ENCODE results near the gene CSH2. TPM values are rescaled to one million over a fixed set of nuclear protein-coding genes. Genes with fewer than 3 reads are reported as not detected.
"Not testable (repeated sequence)": the region's sequence is repeated elsewhere in the genome, so short reads cannot be mapped to it uniquely, and the experiment has no call there.

Gene CSH2
- total RNA-seq, 1 donor from 2014 or later, result not detected

DNA sequence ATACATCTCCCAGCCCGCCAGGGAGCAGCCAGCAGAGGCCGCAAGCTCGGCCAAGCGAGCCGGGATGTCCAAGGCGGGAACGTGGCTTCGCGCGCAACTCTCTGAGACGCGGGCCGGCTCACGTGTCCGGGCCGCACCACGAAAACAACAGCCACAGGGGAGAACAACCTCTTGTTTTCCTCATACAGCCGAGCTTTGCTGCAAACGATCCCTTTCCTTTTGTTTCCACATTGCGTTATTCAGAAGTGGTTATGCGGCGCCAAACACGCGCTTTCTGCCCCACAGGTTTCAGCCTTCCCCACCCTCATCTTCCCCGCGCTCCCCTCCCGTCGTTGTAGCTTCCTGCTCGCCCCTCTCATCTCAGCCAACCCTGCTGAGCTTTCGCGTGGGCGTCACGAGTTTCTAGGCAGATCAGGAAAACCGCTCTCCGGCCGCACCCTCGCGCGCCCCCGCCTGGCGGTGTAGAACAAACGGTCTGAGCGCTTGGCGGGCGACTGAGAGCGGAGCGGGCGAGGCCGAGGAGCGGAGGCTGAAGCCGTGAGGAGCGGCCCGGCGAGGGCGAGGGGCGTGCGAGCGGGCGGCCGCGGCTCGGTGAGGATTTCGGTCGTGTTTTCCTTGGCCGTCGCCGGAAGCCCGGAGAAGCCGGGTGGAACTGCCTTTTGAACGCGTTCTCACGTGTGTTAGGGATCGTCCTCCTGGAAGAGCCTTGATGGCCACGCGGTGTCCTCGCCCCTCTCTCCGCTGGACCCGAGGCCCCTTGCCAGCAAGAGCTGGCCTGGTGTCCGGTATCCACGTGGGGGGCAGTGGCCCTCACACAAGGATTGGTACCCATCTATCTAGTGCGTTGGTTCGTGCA is 24.4 kb downstream of the CSH2 start:
- Mint-ChIP-seq H3K9me3 (ENCODE audit: low read depth) (no peaks in the 10 kb centered on the region), H3K4me3 (ENCODE audit: unreplicated experiment) (peak overlapping the region; percentile 63), H3K27me3 (ENCODE audit: low read depth) (peaks cover under 1% of the 10 kb centered on the region), H3K27ac (ENCODE audit: unreplicated experiment) (peak overlapping the region; percentile 84), H3K4me1 (ENCODE audit: low read depth) (peaks cover 11% of the 10 kb centered on the region), H3K36me3 (ENCODE audit: low read depth) (no peaks in the 10 kb centered on the region)
- no peak for DNase-seq (ENCODE audit: low spot score)
- TF ChIP-seq, protein P1, sequence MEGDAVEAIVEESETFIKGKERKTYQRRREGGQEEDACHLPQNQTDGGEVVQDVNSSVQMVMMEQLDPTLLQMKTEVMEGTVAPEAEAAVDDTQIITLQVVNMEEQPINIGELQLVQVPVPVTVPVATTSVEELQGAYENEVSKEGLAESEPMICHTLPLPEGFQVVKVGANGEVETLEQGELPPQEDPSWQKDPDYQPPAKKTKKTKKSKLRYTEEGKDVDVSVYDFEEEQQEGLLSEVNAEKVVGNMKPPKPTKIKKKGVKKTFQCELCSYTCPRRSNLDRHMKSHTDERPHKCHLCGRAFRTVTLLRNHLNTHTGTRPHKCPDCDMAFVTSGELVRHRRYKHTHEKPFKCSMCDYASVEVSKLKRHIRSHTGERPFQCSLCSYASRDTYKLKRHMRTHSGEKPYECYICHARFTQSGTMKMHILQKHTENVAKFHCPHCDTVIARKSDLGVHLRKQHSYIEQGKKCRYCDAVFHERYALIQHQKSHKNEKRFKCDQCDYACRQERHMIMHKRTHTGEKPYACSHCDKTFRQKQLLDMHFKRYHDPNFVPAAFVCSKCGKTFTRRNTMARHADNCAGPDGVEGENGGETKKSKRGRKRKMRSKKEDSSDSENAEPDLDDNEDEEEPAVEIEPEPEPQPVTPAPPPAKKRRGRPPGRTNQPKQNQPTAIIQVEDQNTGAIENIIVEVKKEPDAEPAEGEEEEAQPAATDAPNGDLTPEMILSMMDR (IDR thresholded peaks at IDR 0.05), result peak; percentile 65

DNA sequence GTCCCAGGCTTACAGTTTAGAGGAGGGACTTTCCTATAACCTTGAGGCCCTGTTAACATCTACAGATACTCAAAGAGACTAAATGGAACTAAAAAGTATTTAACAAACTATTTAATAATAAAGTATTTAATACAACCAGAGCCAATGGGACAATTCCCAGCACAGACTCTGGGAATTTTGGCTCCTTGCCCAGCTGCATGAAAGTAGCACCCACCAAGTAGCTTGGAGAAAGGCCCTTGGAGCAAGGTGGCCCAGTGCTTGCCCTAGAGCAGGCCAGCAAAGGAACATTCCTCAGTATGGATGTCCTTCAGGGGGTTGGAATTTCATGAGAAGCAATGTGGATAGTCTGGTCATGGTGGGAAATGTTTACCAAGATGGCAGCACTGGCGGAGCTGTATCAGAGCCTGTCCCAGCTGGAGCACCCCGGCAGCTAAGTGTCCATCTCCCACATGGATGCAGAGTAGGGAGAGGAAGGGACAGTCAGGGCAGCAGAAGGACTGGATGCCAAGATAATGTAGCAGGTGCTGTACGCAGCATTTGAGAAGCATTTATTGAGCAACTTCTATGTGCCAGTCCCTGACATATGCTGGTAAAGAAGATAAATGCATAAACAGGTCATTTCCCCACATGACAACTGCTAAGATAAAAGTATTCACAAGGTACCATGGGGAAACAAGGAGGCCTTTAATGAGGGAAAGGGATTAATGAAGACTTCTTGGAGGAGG is 25.8 kb downstream of the CSH2 start:
- TF ChIP-seq, protein P1 (IDR thresholded peaks at IDR 0.05), result no peak
- no peak overlapping the region for H3K27ac Mint-ChIP-seq (ENCODE audit: unreplicated experiment)
- H3K9me3 Mint-ChIP-seq (ENCODE audit: low read depth), result no peaks in the 10 kb centered on the region
- DNase-seq (ENCODE audit: low spot score), result no peak
- H3K4me3 Mint-ChIP-seq (ENCODE audit: unreplicated experiment), result no peak overlapping the region
- peaks cover 17% of the 10 kb centered on the region for H3K4me1 Mint-ChIP-seq (ENCODE audit: low read depth)
- no peaks in the 10 kb centered on the region for H3K36me3 Mint-ChIP-seq (ENCODE audit: low read depth)
- no peaks in the 10 kb centered on the region for H3K27me3 Mint-ChIP-seq (ENCODE audit: low read depth)

DNA sequence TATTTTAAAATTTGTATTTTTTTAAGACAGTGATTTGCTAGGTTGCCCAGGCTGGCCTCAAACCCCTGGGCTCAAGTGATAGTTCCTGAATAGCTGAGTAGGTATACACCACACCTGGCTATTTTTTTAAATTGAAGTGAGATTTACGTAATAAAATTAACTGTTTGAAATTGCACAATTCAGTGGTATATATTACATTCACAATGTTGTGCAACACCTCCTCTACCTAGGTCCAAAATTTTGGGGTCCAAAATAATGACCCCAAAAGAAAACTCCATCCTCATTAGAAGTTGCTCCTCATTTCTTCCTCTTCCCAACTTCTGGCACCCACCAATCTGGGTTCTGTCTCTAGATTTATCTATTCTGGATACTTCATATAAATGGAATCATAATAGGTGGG is 28.0 kb downstream of the CSH2 start:
- no peaks in the 10 kb centered on the region for H3K9me3 Mint-ChIP-seq (ENCODE audit: low read depth)
- TF ChIP-seq, protein P1 (IDR thresholded peaks at IDR 0.05), result no peak
- DNase-seq (ENCODE audit: low spot score), result no peak
- no peak overlapping the region for H3K27ac Mint-ChIP-seq (ENCODE audit: unreplicated experiment)
- peaks cover 29% of the 10 kb centered on the region for H3K4me1 Mint-ChIP-seq (ENCODE audit: low read depth)
- H3K4me3 Mint-ChIP-seq (ENCODE audit: unreplicated experiment), result no peak overlapping the region
- H3K27me3 Mint-ChIP-seq (ENCODE audit: low read depth), result no peaks in the 10 kb centered on the region
- no peaks in the 10 kb centered on the region for H3K36me3 Mint-ChIP-seq (ENCODE audit: low read depth)

DNA sequence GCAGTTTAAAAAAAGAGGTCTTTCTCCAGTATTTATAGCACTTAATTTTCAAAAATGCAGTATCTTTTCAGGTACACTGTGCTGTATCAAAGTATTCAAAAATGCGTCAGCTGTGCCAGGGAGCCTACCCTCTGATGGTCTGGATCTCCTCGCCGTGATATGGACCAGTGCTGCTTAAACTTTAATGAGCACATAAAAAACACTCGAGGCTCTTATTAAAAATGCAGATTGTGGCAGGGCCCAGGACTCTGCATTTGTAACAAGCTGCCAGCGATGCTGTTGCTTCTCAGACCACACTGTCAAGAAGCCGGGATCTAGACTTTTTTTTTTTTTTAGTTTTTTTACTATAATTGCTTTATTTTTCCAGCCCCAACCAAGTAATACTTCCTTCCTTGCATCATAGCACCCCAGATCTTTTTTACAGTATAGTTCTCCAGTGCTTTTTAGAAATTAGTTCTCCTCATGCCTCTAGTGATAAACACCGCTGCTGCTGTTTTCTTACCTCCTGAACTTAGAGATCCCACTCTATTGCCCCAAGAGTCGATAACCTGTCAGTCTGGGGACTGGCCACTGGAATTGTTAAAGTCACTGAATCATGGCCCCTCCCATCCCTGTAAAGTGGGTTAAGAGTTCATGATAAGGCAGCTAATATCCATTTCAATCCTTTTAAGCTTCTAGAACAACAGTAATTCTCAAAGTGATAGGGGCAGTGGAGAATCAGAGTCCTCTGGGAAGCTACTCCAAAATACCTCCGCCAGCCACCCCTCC is 29.4 kb downstream of the CSH2 start:
- Mint-ChIP-seq H3K4me3 (ENCODE audit: unreplicated experiment) (peak overlapping the region; percentile 77), H3K4me1 (ENCODE audit: low read depth) (peaks cover 33% of the 10 kb centered on the region), H3K27ac (ENCODE audit: unreplicated experiment) (peak overlapping the region; percentile 93), H3K27me3 (ENCODE audit: low read depth) (no peaks in the 10 kb centered on the region), H3K36me3 (ENCODE audit: low read depth) (no peaks in the 10 kb centered on the region), H3K9me3 (ENCODE audit: low read depth) (no peaks in the 10 kb centered on the region)
- TF ChIP-seq, protein P1 (IDR thresholded peaks at IDR 0.05), result no peak
- DNase-seq (ENCODE audit: low spot score), result no peak

DNA sequence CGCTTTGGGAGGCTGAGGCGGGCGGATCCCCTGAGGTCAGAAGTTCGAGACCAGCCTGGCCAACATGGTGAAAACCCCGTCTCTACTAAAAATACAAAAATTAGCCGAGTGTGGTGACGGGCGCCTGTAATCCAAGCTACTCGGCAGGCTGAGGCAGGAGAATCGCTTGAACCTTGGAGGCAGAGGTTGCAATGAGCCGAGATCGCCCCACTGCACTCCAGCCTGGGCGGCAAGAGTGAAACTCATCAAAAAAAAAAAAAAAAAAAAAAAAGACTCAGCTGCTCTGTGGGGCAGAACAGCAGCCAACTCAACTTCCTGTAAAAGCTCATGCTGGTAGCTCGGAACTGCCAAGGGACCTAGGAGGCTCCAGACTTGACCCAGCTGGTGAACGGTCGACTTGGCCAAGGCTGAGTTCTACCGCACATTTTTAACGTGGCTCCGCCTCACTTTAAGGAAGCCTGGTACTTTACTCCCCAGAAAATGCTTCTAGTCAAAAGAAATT is 30.0 kb downstream of the CSH2 start:
- not testable (repeated sequence) for H3K36me3 Mint-ChIP-seq (ENCODE audit: low read depth); H3K27me3 Mint-ChIP-seq (ENCODE audit: low read depth); DNase-seq (ENCODE audit: low spot score); H3K9me3 Mint-ChIP-seq (ENCODE audit: low read depth)
- Mint-ChIP-seq H3K27ac (ENCODE audit: unreplicated experiment) (peak overlapping the region; percentile 93), H3K4me1 (ENCODE audit: low read depth) (peaks cover 35% of the 10 kb centered on the region), H3K4me3 (ENCODE audit: unreplicated experiment) (peak overlapping the region; percentile 77)

Data from chondrocyte (in vitro differentiated cells).